GM12878 (cell line): ENCODE measurements around the gene ALG2. TPM values are rescaled to one million over a fixed set of nuclear protein-coding genes. Genes with fewer than 3 reads are reported as not detected.
A peak's percentile ranks its signal among the peaks of the same experiment; 100 is the strongest.

ENCODE experiments used
- ATAC-seq: fragments of 200-7000 bp; cut with Tn5 transposase; 3 replicates; pipeline ENCODE4 v1.9.1; 2020; ENCODE audit warnings: mild to moderate bottlenecking, moderate library complexity
- BruUV-seq: library from RNA; stranded (reverse); fragments of 400-500 nt; replicated peaks from 2 replicates; lab custom pipeline; 2021; lab: Mats Ljungman, UMichigan
- CTCF ChIA-PET: fragments of 300-600 bp; sonication (Branson Sonifier 250); formaldehyde crosslinking; extraction: SDS; loops from one replicate; lab custom pipeline; 2021; ENCODE audit warnings: inconsistent platforms; lab: Yijun Ruan, JAX
- POLR2A ChIA-PET: fragments of 350-600 bp; formaldehyde crosslinking; extraction: SDS; loops from one replicate; lab custom pipeline; 2021; ENCODE audit warnings: inconsistent platforms; lab: Charles Lee
- RAD21 ChIA-PET: fragments of 300-600 bp; sonication (Branson Sonifier 250); formaldehyde crosslinking; loops from one replicate; lab custom pipeline; 2023; ENCODE audit warnings: antibody characterized with exemption; ENCODE audit not compliant: unreplicated experiment; lab: Charles Lee
- SMC1A ChIA-PET: fragments of 300-600 bp; sonication (Branson Sonifier 250); formaldehyde crosslinking; loops from one replicate; lab custom pipeline; 2023; ENCODE audit not compliant: unreplicated experiment, uncharacterized antibody; lab: Charles Lee
- DNase-seq: peaks from one replicate; pipeline ENCODE4 v3.0.0-alpha.2; 2011; ENCODE audit warnings: low read depth, low spot score
- FAIRE-seq: peaks from 3 replicates; lab custom pipeline; 2011; peaks lifted over from hg19 to GRCh38; lab: Jason Lieb, UNC
- H2AFZ ChIP-seq: 2 replicates; pipeline ENCODE4 v1.6.0; 2011; ENCODE audit warnings: low read depth, low read length, control low read depth; ENCODE audit not compliant: control insufficient read depth
- H3K27ac ChIP-seq: 2 replicates; pipeline ENCODE4 v1.5.1; 2011; ENCODE audit warnings: control low read depth; ENCODE audit not compliant: control insufficient read depth, insufficient read depth
- H3K27me3 ChIP-seq, 2 experiments: replicated peaks in 1 of 2; 2 replicates each; pipeline versions ENCODE4 v1.6.0 to v1.6.1; 2011; ENCODE audit warnings: low read length in 1 of 2; ENCODE audit not compliant: control insufficient read depth in 2 of 2, insufficient read depth in 2 of 2
- H3K36me3 ChIP-seq, 2 experiments: 2 replicates each; pipeline ENCODE4 v1.5.1; 2011; ENCODE audit warnings: low read length in 1 of 2; ENCODE audit not compliant: control insufficient read depth in 2 of 2, insufficient read depth in 2 of 2
- H3K4me1 ChIP-seq: 2 replicates; pipeline ENCODE4 v1.6.1; 2011; ENCODE audit warnings: mild to moderate bottlenecking, low read length, moderate library complexity, mixed read lengths; ENCODE audit not compliant: control insufficient read depth, insufficient read depth
- H3K4me2 ChIP-seq: 2 replicates; pipeline ENCODE4 v1.6.0; 2011; ENCODE audit warnings: control low read depth; ENCODE audit not compliant: control insufficient read depth, insufficient read depth
- H3K4me3 ChIP-seq: fragments of 200-600 bp; sonication (generic); 2 replicates; pipeline ENCODE4 v1.5.1; 2016
- H3K79me2 ChIP-seq: 2 replicates; pipeline ENCODE4 v1.6.0; 2011; ENCODE audit warnings: low read length; ENCODE audit not compliant: control insufficient read depth, insufficient read depth
- H3K9ac ChIP-seq: 2 replicates; pipeline ENCODE4 v1.8.0; 2011; ENCODE audit warnings: low read length, control low read depth, mixed read lengths; ENCODE audit not compliant: control insufficient read depth, insufficient read depth
- H3K9me3 ChIP-seq: replicated peaks from 3 replicates; pipeline ENCODE4 v1.5.1; 2011; ENCODE audit warnings: mild to moderate bottlenecking, low read length; ENCODE audit not compliant: control insufficient read depth, insufficient read depth
- H4K20me1 ChIP-seq: 2 replicates; pipeline ENCODE4 v1.6.0; 2011; ENCODE audit not compliant: control insufficient read depth, insufficient read depth
- CBFB ChIP-seq: IDR thresholded peaks from 2 replicates; pipeline ENCODE4 v1.6.1; 2016; ENCODE audit warnings: antibody characterized with exemption, low read depth
- MYB ChIP-seq: fragments of 150-350 bp; IDR thresholded peaks from 2 replicates; pipeline ENCODE4 v1.6.1; 2014; ENCODE audit warnings: mild to moderate bottlenecking, low read depth, low read length, borderline replicate concordance
- MYC ChIP-seq: IDR thresholded peaks from 2 replicates; pipeline ENCODE4 v1.6.1; 2011; ENCODE audit warnings: mild to moderate bottlenecking, low read length, moderate library complexity, inconsistent platforms; ENCODE audit not compliant: insufficient read depth, insufficient replicate concordance, insufficient read length, severe bottlenecking
- PML ChIP-seq: IDR thresholded peaks from 2 replicates; pipeline ENCODE4 v1.6.1; 2012; ENCODE audit warnings: low read length, inconsistent platforms
- RFX5 ChIP-seq: IDR thresholded peaks from 2 replicates; pipeline ENCODE4 v1.6.1; 2011; ENCODE audit warnings: low read depth, low read length, improper control_type of control experiment
- SKIL ChIP-seq: fragments of 450-650 bp; IDR thresholded peaks from 2 replicates; pipeline ENCODE4 v1.6.1; 2017; ENCODE audit warnings: mild to moderate bottlenecking, low read depth, inconsistent platforms; ENCODE audit not compliant: poor library complexity, severe bottlenecking
- SRF ChIP-seq, 2 experiments: IDR thresholded peaks; 2 replicates each; pipeline ENCODE4 v1.6.1; 2011; ENCODE audit warnings: low read depth in 2 of 2, low read length in 2 of 2, mild to moderate bottlenecking in 1 of 2, moderate library complexity in 1 of 2
- USF2 ChIP-seq: IDR thresholded peaks from 2 replicates; pipeline ENCODE4 v1.6.1; 2011; ENCODE audit warnings: low read depth, low read length, improper control_type of control experiment, borderline replicate concordance
- ZNF217 ChIP-seq: fragments of 450-650 bp; IDR thresholded peaks from 2 replicates; pipeline ENCODE4 v1.6.1; 2017; ENCODE audit warnings: antibody characterized with exemption, mild to moderate bottlenecking
- ZNF274 ChIP-seq: IDR thresholded peaks from one replicate; pipeline ENCODE4 v1.8.0; 2011; ENCODE audit not compliant: insufficient read length, insufficient read depth
- WGBS: methylation state at CpG from one replicate; pipeline ENCODE4 v1.1.6; 2016; ENCODE audit warnings: low lambda C conversion rate; ENCODE audit not compliant: insufficient replicate concordance, insufficient coverage; ENCODE audit errors: missing lambda C conversion rate; 5-methylcytosine and 5-hydroxymethylcytosine counted together
- in situ Hi-C: fragments of 300-500 bp; cut with MboI; formaldehyde crosslinking; loops from 9 replicates; pipeline ENCODE4 v1.14.3; 2018; ENCODE audit warnings: mixed read lengths
- intact Hi-C: fragments of 100-400 bp; cut with micrococcal nuclease; formaldehyde crosslinking; loops from one replicate; pipeline ENCODE4 v1.14.2; 2022; ENCODE audit not compliant: unreplicated experiment
- polyA plus RNA-seq, 11 experiments: library from polyadenylated mRNA; depleted of rRNA in 4 of 11; unstranded in 6 of 11; stranded (reverse) in 5 of 11; fragments of >200 nt; fragmentation: Nextera tagmentation in 4 of 11; fragmentation: Illumina TruSeq in 1 of 11; extraction: Ambion mirVana in 4 of 11; extraction: Trizol in 1 of 11; gene quantifications; 1 replicate in 1 of 11; 2 replicates in 10 of 11; pipeline versions ENCODE4 v1.2.1 to v1.2.3, GENCODE V29; 2011 to 2016; ENCODE audit warnings: inconsistent platforms in 2 of 11, missing spikeins in 2 of 11, low read depth in 1 of 11
- total RNA-seq, 4 experiments: library from RNA; depleted of rRNA in 3 of 4; stranded (reverse); fragments of >200 nt in 3 of 4; fragmentation: Illumina TruSeq in 1 of 4; extraction: Trizol in 1 of 4; gene quantifications; 2 replicates each; pipeline versions ENCODE4 v1.2.1 to v1.2.3, GENCODE V29; 2013 to 2021
- TF ChIP-seq, protein P1 (sequence below): fragments of 450-650 bp; IDR thresholded peaks from 2 replicates; pipeline ENCODE4 v1.6.1; 2017; ENCODE audit warnings: borderline replicate concordance
- TF ChIP-seq, protein P2 (sequence below), 3 experiments: IDR thresholded peaks in 2 of 3; conservative IDR thresholded peaks in 1 of 3; 2 replicates each; pipeline ENCODE4 v1.5.1; 2011; ENCODE audit warnings: low read depth in 3 of 3, low read length in 3 of 3, mild to moderate bottlenecking in 3 of 3, control low read depth in 2 of 3, moderate library complexity in 2 of 3, inconsistent platforms in 1 of 3, mixed read lengths in 1 of 3; ENCODE audit not compliant: control insufficient read depth in 2 of 3, insufficient read depth in 1 of 3; ENCODE audit errors: extremely low read depth in 1 of 3

ALG2 gene
- total and polyA plus RNA-seq, 10 of the 15 experiments (the other 5 are each of a cell fraction or from before 2014, with no cell fraction given): 8.8 to 52.5 (median 38.6) TPM

GRCh38 chr9:99177576-99178366, 44.0 kb downstream of the ALG2 start (continued):
- TF ChIP-seq, protein P1, sequence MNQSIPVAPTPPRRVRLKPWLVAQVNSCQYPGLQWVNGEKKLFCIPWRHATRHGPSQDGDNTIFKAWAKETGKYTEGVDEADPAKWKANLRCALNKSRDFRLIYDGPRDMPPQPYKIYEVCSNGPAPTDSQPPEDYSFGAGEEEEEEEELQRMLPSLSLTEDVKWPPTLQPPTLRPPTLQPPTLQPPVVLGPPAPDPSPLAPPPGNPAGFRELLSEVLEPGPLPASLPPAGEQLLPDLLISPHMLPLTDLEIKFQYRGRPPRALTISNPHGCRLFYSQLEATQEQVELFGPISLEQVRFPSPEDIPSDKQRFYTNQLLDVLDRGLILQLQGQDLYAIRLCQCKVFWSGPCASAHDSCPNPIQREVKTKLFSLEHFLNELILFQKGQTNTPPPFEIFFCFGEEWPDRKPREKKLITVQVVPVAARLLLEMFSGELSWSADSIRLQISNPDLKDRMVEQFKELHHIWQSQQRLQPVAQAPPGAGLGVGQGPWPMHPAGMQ: no peak
- TF ChIP-seq, all 136 proteins: peak for 0

DNA sequence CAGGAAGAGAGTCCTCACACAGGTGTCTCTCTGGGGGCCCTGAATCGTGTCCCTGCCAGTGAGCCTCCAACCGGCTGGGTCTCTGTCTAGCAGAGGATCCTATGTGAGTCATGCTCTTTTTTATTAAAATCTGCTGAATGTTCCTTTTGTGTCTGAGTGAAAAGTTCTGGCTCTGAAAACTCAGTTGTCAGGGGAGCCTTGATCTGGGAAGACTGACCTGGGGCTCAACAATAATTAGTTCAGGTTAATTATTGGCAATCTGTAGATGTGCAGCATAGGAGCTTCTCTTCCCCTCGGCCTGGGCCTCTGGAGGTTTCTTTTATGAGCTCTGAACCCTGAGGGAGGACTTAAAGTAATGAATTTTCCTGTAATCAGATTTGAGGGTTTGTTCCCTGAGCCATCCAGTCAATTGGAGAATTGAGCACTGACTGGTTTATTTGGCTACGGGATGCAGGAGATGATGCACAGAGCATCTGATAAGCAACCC, 45.2 kb downstream of the ALG2 start:
- CTCF ChIA-PET: interaction anchor here (0.9 to 8.5 kb wide), 8 partner anchors 9 to 90 kb away, joined by 3 to 75 read pairs (median 5); no protein-coding TSS in a partner anchor
- SMC1A ChIA-PET: interaction anchor here (0.6 to 5.2 kb wide), 10 partner anchors 10 to 855 kb away, joined by 3 to 60 read pairs (median 4); no protein-coding TSS in a partner anchor
- no peak overlapping the region for H3K9ac ChIP-seq
- ATAC-seq (peak; percentile 13; the same call in 1 of the 3 replicates), DNase-seq (no peak), FAIRE-seq (no peak)
- intact Hi-C loops (no loop called here), in situ Hi-C loops (no loop called here)
- H3K36me3 ChIP-seq: no peaks in the 10 kb centered on the region
- no peak overlapping the region for H3K4me3 ChIP-seq
- H2AFZ ChIP-seq: peak overlapping the region; percentile 15
- 98% methylated on average over 4 of the region's 4 CpGs for WGBS
- H3K27ac ChIP-seq: no peak overlapping the region
- BruUV-seq: no TSS peak
- no peaks in the 10 kb centered on the region for H3K79me2 ChIP-seq
- H3K4me1 ChIP-seq: peaks cover 35% of the 10 kb centered on the region
- POLR2A ChIA-PET: interaction anchor here (0.6 to 1.4 kb wide), 3 partner anchors 12 to 117 kb away, joined by 3 to 6 read pairs (median 3); no protein-coding TSS in a partner anchor
- RAD21 ChIA-PET: interaction anchor here (0.7 to 13.6 kb wide), 5 partner anchors 7 to 45 kb away, joined by 3 to 147 read pairs (median 3); partner anchors contain the start of genes ALG2 and SEC61B
- H3K4me2 ChIP-seq: no peak overlapping the region
- no peaks in the 10 kb centered on the region for H4K20me1 ChIP-seq
- H3K27me3 ChIP-seq: no peaks in the 10 kb centered on the region
- H3K9me3 ChIP-seq: no peaks in the 10 kb centered on the region
- TF ChIP-seq RFX5: no peak
- no peak for TF ChIP-seq SRF (IDR thresholded peaks at IDR 0.05; ENCODE audit: low read depth in 2 of 2, low read length in 2 of 2)
- TF ChIP-seq CBFB: no peak
- TF ChIP-seq USF2: no peak
- TF ChIP-seq, protein P2, sequence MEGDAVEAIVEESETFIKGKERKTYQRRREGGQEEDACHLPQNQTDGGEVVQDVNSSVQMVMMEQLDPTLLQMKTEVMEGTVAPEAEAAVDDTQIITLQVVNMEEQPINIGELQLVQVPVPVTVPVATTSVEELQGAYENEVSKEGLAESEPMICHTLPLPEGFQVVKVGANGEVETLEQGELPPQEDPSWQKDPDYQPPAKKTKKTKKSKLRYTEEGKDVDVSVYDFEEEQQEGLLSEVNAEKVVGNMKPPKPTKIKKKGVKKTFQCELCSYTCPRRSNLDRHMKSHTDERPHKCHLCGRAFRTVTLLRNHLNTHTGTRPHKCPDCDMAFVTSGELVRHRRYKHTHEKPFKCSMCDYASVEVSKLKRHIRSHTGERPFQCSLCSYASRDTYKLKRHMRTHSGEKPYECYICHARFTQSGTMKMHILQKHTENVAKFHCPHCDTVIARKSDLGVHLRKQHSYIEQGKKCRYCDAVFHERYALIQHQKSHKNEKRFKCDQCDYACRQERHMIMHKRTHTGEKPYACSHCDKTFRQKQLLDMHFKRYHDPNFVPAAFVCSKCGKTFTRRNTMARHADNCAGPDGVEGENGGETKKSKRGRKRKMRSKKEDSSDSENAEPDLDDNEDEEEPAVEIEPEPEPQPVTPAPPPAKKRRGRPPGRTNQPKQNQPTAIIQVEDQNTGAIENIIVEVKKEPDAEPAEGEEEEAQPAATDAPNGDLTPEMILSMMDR (IDR thresholded peaks at IDR 0.05 in 2 of 3, conservative IDR thresholded peaks at IDR 0.05 in 1 of 3; ENCODE audit: control insufficient read depth in 2 of 3, extremely low read depth in 1 of 3, insufficient read depth in 1 of 3, low read depth in 3 of 3, low read length in 3 of 3): no peak
- no peak for TF ChIP-seq PML
- no peak for TF ChIP-seq MYB
- TF ChIP-seq ZNF217: no peak
- TF ChIP-seq SKIL: no peak
- no peak for TF ChIP-seq ZNF274
- TF ChIP-seq MYC: no peak
